SK-N-SH (cell line): ENCODE results near the gene CD200.

Experiments
- EP300 ChIP-seq, 2 experiments: IDR thresholded peaks; 2 replicates each; pipeline versions ENCODE4 v1.4.0 to v1.6.1; 2012; ENCODE audit warnings: borderline replicate concordance in 1 of 2, low read depth in 1 of 2, low read length in 1 of 2
- RCOR1 ChIP-seq: fragments of 150-350 bp; IDR thresholded peaks from 2 replicates; pipeline ENCODE4 v1.6.1; 2017; ENCODE audit warnings: antibody characterized with exemption, low read length
- SMC3 ChIP-seq: IDR thresholded peaks from 2 replicates; pipeline ENCODE4 v1.6.1; 2012; ENCODE audit warnings: low read depth, low read length, improper control_type of control experiment
- ZBTB33 ChIP-seq: IDR thresholded peaks from 2 replicates; pipeline ENCODE4 v1.4.0; 2012; ENCODE audit warnings: low read depth, borderline replicate concordance
- TF ChIP-seq, protein P1 (sequence below): fragments of 200-600 bp; sonication (generic); IDR thresholded peaks from 2 replicates; pipeline ENCODE4 v1.6.1; 2017; ENCODE audit warnings: antibody characterized with exemption, mild to moderate bottlenecking, moderate library complexity

- TF ChIP-seq SMC3 (no peak), ZBTB33 (no peak), RCOR1 (no peak), EP300 (IDR thresholded peaks at IDR 0.05; ENCODE audit: borderline replicate concordance in 1 of 2, low read depth in 1 of 2, low read length in 1 of 2) (no peak)
- TF ChIP-seq, protein P1, sequence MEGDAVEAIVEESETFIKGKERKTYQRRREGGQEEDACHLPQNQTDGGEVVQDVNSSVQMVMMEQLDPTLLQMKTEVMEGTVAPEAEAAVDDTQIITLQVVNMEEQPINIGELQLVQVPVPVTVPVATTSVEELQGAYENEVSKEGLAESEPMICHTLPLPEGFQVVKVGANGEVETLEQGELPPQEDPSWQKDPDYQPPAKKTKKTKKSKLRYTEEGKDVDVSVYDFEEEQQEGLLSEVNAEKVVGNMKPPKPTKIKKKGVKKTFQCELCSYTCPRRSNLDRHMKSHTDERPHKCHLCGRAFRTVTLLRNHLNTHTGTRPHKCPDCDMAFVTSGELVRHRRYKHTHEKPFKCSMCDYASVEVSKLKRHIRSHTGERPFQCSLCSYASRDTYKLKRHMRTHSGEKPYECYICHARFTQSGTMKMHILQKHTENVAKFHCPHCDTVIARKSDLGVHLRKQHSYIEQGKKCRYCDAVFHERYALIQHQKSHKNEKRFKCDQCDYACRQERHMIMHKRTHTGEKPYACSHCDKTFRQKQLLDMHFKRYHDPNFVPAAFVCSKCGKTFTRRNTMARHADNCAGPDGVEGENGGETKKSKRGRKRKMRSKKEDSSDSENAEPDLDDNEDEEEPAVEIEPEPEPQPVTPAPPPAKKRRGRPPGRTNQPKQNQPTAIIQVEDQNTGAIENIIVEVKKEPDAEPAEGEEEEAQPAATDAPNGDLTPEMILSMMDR = no peak
Measured at GRCh38 chr3:112320691-112321090, 12.3 kb upstream of the CD200 start.
